ENCODE data around the gene FLCN. TPM values are rescaled to one million over a fixed set of nuclear protein-coding genes. Genes with fewer than 3 reads are reported as not detected.

FLCN gene
- total and polyA plus RNA-seq, 2 of the 13 experiments (the other 11 are each of a cell fraction or from before 2014, with no cell fraction given), result 16.6 to 24.9 TPM

DNA sequence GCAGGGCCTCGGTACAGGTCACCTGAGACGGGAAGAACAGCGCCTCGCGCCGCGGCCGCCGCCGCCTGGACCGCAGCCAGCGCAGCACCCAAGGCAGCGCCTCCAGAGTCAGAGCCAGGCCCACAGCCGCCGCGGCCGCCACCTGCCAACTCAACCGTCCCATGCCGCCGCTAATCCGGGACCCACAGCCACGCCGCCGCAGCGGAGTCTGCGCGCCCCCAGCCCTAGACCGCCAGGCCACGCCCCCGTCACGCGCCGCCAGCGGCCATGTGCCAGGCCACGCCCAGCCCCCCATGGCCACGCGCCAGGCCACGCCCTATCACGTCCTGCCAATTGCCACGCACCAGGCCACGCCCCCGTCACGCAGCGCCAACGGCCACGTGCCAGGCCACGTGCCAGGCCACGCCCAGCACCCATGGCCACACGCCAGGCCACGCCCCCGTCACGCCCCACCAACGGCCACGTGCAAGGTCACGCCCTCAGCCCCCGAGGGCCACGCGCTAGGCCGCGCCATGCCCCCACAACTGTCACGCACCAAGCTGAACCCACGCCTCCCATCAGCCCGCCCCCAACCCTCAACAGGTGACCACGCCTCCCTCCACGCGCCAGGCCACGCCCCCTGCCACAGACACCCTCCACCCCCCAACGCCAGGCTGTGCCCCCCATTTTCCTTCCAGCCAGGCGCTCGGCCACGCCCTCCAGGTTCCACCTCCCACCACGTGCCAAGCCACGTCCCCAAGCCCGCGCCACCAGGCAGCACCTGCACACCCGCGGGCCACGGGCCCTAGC, 30.6 kb downstream of the FLCN start, which contains the start of gene PLD6 (continued):
- TF ChIP-seq RFXAP (CRISPR knock-in tag; IDR thresholded peaks at IDR 0.05; ENCODE audit: borderline replicate concordance) (no peak; the same call in 1 of the 2 replicates), MYC (CRISPR knock-in tag; IDR thresholded peaks at IDR 0.05; ENCODE audit: borderline replicate concordance) (peak; percentile 100), DMAP1 (CRISPR knock-in tag; IDR thresholded peaks at IDR 0.05) (peak; percentile 96), TOPORS (CRISPR knock-in tag; IDR thresholded peaks at IDR 0.05) (peak; percentile 93), DPF2 (CRISPR knock-in tag; IDR thresholded peaks at IDR 0.05; ENCODE audit: borderline replicate concordance, low read depth) (0 out of 2 replicates have a peak, but pooled peaks have one; percentile 14), FIP1L1 (IDR thresholded peaks at IDR 0.05; ENCODE audit: borderline replicate concordance, insufficient read depth, low read depth, low read length) (no peak), MTA3 (CRISPR knock-in tag; IDR thresholded peaks at IDR 0.05) (no peak), ZNF251 (CRISPR knock-in tag; IDR thresholded peaks at IDR 0.05) (no peak), FOXJ3 (CRISPR knock-in tag; IDR thresholded peaks at IDR 0.05; ENCODE audit: borderline replicate concordance) (no peak), ZBTB1 (CRISPR knock-in tag; IDR thresholded peaks at IDR 0.05; ENCODE audit: borderline replicate concordance) (0 out of 2 replicates have a peak, but pooled peaks have one; percentile 33), GPN1 (CRISPR knock-in tag; IDR thresholded peaks at IDR 0.05; ENCODE audit: borderline replicate concordance) (peak; percentile 29; the same call in 1 of the 2 replicates)
- TF ChIP-seq, protein P1, sequence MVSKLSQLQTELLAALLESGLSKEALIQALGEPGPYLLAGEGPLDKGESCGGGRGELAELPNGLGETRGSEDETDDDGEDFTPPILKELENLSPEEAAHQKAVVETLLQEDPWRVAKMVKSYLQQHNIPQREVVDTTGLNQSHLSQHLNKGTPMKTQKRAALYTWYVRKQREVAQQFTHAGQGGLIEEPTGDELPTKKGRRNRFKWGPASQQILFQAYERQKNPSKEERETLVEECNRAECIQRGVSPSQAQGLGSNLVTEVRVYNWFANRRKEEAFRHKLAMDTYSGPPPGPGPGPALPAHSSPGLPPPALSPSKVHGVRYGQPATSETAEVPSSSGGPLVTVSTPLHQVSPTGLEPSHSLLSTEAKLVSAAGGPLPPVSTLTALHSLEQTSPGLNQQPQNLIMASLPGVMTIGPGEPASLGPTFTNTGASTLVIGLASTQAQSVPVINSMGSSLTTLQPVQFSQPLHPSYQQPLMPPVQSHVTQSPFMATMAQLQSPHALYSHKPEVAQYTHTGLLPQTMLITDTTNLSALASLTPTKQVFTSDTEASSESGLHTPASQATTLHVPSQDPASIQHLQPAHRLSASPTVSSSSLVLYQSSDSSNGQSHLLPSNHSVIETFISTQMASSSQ (IDR thresholded peaks at IDR 0.05; ENCODE audit: low read depth), result no peak
- TF ChIP-seq, protein P1 (CRISPR knock-in tag; IDR thresholded peaks at IDR 0.05; ENCODE audit: borderline replicate concordance), result peak; percentile 87
- TF ChIP-seq, protein P2, sequence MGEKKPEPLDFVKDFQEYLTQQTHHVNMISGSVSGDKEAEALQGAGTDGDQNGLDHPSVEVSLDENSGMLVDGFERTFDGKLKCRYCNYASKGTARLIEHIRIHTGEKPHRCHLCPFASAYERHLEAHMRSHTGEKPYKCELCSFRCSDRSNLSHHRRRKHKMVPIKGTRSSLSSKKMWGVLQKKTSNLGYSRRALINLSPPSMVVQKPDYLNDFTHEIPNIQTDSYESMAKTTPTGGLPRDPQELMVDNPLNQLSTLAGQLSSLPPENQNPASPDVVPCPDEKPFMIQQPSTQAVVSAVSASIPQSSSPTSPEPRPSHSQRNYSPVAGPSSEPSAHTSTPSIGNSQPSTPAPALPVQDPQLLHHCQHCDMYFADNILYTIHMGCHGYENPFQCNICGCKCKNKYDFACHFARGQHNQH (CRISPR knock-in tag; IDR thresholded peaks at IDR 0.05), result no peak
